Large intestine (tissue), 3 donors: ENCODE measurements around the gene PEA15. TPM values are rescaled to one million over a fixed set of nuclear protein-coding genes. Genes with fewer than 3 reads are reported as not detected.

Source experiments
- DNase-seq, 2 donors: peaks; one replicate each; pipeline versions ENCODE4 v3.0.0 to v3.0.0-alpha.2; 2013
- H3K27ac ChIP-seq: one replicate; pipeline ENCODE4 v1.5.1; 2013; ENCODE audit warnings: low read length
- H3K27me3 ChIP-seq: 2 replicates; pipeline ENCODE4 v1.6.1; 2013; ENCODE audit warnings: low read length; ENCODE audit not compliant: control insufficient read depth, insufficient read depth
- H3K36me3 ChIP-seq: 2 replicates; pipeline ENCODE4 v1.6.1; 2013; ENCODE audit warnings: low read length; ENCODE audit not compliant: control insufficient read depth, insufficient read depth
- H3K4me1 ChIP-seq: one replicate; pipeline ENCODE4 v1.6.1; 2013; ENCODE audit warnings: low read length; ENCODE audit not compliant: control insufficient read depth, insufficient read depth
- H3K4me3 ChIP-seq: one replicate; pipeline ENCODE4 v1.5.1; 2013; ENCODE audit warnings: low read length
- H3K9me3 ChIP-seq: one replicate; pipeline ENCODE4 v1.6.1; 2013; ENCODE audit warnings: mild to moderate bottlenecking, low read depth, low read length, moderate library complexity; ENCODE audit not compliant: control insufficient read depth
- WGBS: methylation state at CpG from one replicate; pipeline ENCODE4 v1.1.5; 2013; ENCODE audit warnings: low lambda C conversion rate; ENCODE audit not compliant: insufficient coverage; 5-methylcytosine and 5-hydroxymethylcytosine counted together
- polyA plus RNA-seq: library from polyadenylated mRNA; unstranded; fragments of 120-200 nt; gene quantifications from one replicate; pipeline ENCODE4 v1.2.1, GENCODE V29; 2013

PEA15 gene
- polyA plus RNA-seq, 1 donor, result 74.8 TPM

DNA sequence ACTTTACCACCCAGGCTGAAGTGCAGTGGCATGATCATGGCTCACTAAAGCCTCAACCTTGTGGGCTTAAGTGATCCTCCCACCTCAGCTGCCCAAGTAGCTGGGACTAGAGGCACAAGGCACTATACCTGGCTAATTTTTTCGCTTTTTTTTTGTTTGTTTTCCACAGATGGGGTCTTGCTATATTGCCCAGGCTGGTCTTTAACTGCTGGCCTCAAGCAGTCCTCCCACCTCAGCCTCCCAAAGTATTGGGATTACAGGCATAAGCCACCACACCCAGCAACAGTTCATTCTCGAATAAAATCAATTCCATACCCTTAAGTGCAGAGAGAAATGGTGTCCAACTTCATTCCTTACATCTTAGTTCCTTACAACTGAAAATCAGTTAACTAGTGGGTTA, 32.4 kb downstream of the PEA15 start:
- Histone ChIP-seq H3K9me3 (no peaks in the 10 kb centered on the region), H3K4me3 (no peak overlapping the region), H3K36me3 (peaks cover 44% of the 10 kb centered on the region), H3K27ac (no peak overlapping the region), H3K27me3 (no peaks in the 10 kb centered on the region), H3K4me1 (no peaks in the 10 kb centered on the region)
- no CpG with 5 or more reads among the region's 2 CpGs for WGBS
- no peak for DNase-seq

- WGBS, result 100% methylated on average over 2 of the region's 5 CpGs
- H3K36me3 ChIP-seq, result peaks cover 52% of the 10 kb centered on the region
Measured at GRCh38 chr1:160238408-160238807, 33.2 kb downstream of the PEA15 start.

DNA sequence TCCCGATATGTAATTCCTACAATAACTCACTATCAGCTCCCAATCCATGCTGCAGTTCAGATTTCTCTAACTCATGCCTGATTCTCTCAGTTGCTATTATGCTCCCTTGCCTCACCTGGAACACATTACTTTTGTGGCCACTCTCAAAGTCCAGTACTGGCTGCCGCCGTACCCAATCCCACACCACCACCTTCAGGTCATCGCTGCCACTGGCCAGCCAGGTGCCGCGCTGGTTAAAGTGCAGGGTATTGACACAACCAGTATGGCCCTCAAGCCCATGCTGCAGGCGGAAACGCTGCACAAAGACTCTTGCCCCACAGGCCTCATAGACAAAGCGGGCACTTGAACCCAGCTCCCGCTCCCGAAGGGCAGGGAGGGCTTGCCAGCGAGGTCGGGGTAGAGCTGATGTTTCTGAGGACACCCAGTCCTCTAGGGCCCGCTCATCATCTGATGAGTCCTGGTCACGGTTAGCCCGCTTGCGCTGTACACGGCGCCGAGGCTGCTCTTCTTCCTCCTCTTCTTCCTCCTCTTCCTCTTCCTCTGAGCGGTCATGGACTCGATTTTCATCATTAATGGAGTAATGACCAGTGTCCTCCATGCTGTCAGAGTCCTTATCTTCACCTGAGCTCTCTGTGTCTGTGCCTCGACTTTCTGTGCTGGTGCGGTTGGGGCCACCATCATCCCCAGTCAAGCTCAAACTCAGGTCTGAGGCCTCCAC, 34.6 kb downstream of the PEA15 start:
- Histone ChIP-seq H3K36me3 (peaks cover 56% of the 10 kb centered on the region), H3K27ac (no peak overlapping the region), H3K4me3 (no peak overlapping the region), H3K4me1 (no peaks in the 10 kb centered on the region), H3K27me3 (no peaks in the 10 kb centered on the region), H3K9me3 (no peaks in the 10 kb centered on the region)
- WGBS, result no CpG with 5 or more reads among the region's 24 CpGs
- DNase-seq, result no peak

More at GRCh38 chr1:160238408-160238807, 33.2 kb downstream of the PEA15 start:
- Histone ChIP-seq H3K4me3 (no peak overlapping the region), H3K4me1 (no peaks in the 10 kb centered on the region), H3K27me3 (no peaks in the 10 kb centered on the region), H3K27ac (no peak overlapping the region), H3K9me3 (no peaks in the 10 kb centered on the region)
- no peak for DNase-seq

GRCh38 chr1:160243767-160244166, 38.6 kb downstream of the PEA15 start:
- H3K4me3 ChIP-seq, result no peak overlapping the region
- no peaks in the 10 kb centered on the region for H3K9me3 ChIP-seq
- H3K36me3 ChIP-seq, result peaks cover 29% of the 10 kb centered on the region
- DNase-seq, result no peak
- no peaks in the 10 kb centered on the region for H3K4me1 ChIP-seq
- no peak overlapping the region for H3K27ac ChIP-seq
- H3K27me3 ChIP-seq, result no peaks in the 10 kb centered on the region

DNA sequence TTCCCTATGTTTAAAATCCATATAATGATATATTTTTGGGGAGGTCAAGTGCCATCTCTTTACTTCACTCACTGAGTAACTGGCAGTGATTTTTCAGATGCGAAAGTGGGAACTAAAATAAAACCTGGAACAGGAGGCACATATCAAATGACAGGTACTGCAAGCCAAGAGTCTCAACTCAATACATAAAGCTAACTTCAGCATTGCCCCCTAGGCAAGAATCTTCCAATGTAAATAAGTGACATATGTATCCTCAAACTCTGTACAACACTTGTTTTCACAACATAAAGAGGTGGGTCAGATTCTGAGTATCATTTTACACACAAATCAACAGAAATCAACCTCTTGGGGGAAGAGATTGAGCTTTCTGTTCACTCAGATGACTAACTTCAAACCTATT, 39.0 kb downstream of the PEA15 start:
- DNase-seq, result no peak
- H3K36me3 ChIP-seq, result peaks cover 28% of the 10 kb centered on the region
- H3K27me3 ChIP-seq, result no peaks in the 10 kb centered on the region
- H3K4me3 ChIP-seq, result no peak overlapping the region
- WGBS, result no CpG with 5 or more reads among the region's 1 CpG
- H3K4me1 ChIP-seq, result no peaks in the 10 kb centered on the region
- H3K27ac ChIP-seq, result no peak overlapping the region
- no peaks in the 10 kb centered on the region for H3K9me3 ChIP-seq

- Histone ChIP-seq H3K4me3 (no peak overlapping the region), H3K27ac (no peak overlapping the region), H3K27me3 (no peaks in the 10 kb centered on the region), H3K9me3 (no peaks in the 10 kb centered on the region), H3K36me3 (peaks cover 16% of the 10 kb centered on the region), H3K4me1 (no peaks in the 10 kb centered on the region)
- DNase-seq, result no peak
- 71% methylated on average over 1 of the region's 1 CpG for WGBS
Measured at GRCh38 chr1:160245434-160245833, 40.2 kb downstream of the PEA15 start.

DNA sequence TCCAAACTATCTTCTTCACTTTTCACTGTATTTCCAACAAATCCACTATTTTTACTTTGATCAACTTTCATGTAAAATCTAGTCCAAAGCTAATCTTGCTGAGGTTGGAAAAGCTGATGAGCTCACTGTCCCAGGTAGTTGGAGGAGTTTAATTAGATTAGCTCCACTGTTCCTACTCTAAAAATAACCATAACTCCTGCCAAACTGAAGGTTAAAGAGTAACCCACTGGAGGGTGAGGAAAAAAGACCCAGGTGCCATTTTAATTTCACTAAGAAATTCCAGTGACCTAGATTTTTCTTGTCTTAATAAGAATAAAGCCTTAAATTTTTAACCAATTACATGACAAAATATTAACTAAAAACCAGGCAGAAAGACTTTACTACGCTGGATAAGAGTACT, 41.9 kb downstream of the PEA15 start:
- WGBS, result no CpG with 5 or more reads among the region's 1 CpG
- no peaks in the 10 kb centered on the region for H3K4me1 ChIP-seq
- H3K36me3 ChIP-seq, result peaks cover 16% of the 10 kb centered on the region
- no peaks in the 10 kb centered on the region for H3K9me3 ChIP-seq
- H3K4me3 ChIP-seq, result no peak overlapping the region
- H3K27ac ChIP-seq, result no peak overlapping the region
- no peak for DNase-seq
- no peaks in the 10 kb centered on the region for H3K27me3 ChIP-seq

GRCh38 chr1:160251011-160251410, 45.8 kb downstream of the PEA15 start:
- peak in 1 of 2 donors; percentile 24 for DNase-seq
- no peak overlapping the region for H3K27ac ChIP-seq

DNA sequence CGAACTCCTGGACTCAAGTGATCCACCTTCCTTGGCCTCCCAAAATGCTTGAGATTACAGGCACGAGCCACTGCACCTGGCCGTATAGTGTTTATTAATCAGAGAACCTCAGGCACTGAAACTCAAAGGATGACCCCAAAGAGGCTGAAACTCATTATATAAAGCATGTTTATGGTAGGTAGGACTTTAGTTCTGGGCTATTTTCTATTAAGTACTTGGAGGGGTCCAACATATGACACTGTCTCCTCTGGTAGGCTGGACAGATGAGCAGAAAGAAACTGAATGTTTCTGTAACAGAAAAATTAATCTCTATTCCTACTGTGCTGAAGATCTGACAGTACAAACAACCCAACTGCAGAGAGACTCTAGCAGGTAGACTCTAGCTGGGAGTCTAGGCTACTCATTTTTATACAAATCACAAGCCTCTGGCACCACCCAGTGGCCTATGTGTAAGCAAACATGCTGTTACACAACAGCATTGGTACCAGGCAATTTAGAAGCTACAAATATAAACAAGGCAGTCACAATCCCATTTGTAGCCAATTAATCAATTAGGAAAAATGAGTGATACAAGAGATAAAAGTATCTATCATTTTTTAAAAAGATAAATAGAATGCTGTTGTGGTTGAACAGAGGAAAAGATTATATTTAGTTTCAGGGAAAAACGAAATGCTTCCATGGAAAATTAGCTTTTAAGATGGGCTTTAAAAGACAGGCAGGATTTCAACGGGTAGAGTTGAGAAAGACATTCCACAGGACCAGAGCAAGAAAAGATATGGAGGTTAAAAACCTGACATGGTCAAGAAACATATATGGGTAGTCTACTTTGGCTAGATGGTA, 46.7 kb downstream of the PEA15 start:
- peak; percentile 47 to 64 for DNase-seq
- Histone ChIP-seq H3K27ac (no peak overlapping the region), H3K36me3 (peaks cover 2% of the 10 kb centered on the region), H3K4me3 (no peak overlapping the region), H3K27me3 (no peaks in the 10 kb centered on the region), H3K9me3 (no peaks in the 10 kb centered on the region), H3K4me1 (no peaks in the 10 kb centered on the region)
- WGBS, result no CpG with 5 or more reads among the region's 5 CpGs

More at GRCh38 chr1:160251011-160251410, 45.8 kb downstream of the PEA15 start:
- Histone ChIP-seq H3K4me1 (no peaks in the 10 kb centered on the region), H3K27me3 (no peaks in the 10 kb centered on the region), H3K4me3 (no peak overlapping the region), H3K9me3 (no peaks in the 10 kb centered on the region), H3K36me3 (peaks cover 2% of the 10 kb centered on the region)

DNA sequence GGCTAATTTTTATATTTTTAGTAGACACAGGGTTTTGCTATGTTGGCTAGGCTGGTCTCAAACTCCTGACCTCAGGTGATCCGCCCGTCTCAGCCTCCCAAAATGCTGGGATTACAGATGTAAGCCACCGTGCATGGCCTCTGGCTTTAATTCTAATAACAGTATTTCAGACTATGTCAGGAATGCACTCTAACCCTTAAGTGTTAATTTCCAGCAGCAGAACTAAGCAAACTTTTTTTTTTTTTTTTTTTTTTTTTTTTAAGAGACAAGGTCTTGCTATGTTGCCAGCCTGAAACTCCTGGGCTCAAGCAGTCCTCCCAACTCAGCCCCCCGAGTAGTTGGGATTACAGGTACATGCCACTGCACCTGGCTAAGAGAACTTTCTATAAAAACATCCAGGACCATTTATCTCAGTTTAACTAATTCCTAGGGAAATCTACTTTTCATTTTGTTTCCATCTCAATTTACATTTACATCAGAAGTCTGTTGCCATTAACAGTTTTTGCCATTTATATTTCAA, 50.7 kb downstream of the PEA15 start:
- H3K36me3 ChIP-seq, result peaks cover 5% of the 10 kb centered on the region
- DNase-seq, result no peak
- no CpG with 5 or more reads among the region's 4 CpGs for WGBS
- H3K27me3 ChIP-seq, result no peaks in the 10 kb centered on the region
- H3K9me3 ChIP-seq, result no peaks in the 10 kb centered on the region
- peaks cover 11% of the 10 kb centered on the region for H3K4me1 ChIP-seq
- no peak overlapping the region for H3K27ac ChIP-seq
- H3K4me3 ChIP-seq, result no peak overlapping the region
